Endothelial cell of umbilical vein (primary cell): Measurements from ENCODE around the gene LEAP2. TPM values are rescaled to one million over a fixed set of nuclear protein-coding genes. Genes with fewer than 3 reads are reported as not detected.

Experiments used
- BruUV-seq: library from RNA; stranded (reverse); fragments of 400-500 nt; replicated peaks from 2 replicates; lab custom pipeline; 2021; lab: Mats Ljungman, UMichigan
- CTCF ChIA-PET: fragments of 300-600, 350-600 bp; sonication (Branson Sonifier 250); formaldehyde crosslinking; loops from one replicate; lab custom pipeline; 2021; ENCODE audit warnings: antibody characterized with exemption, inconsistent platforms; lab: Charles Lee
- POLR2A ChIA-PET: fragments of 300-600, 350-600 bp; sonication (Branson Sonifier 250); formaldehyde crosslinking; loops from one replicate; lab custom pipeline; 2021; ENCODE audit warnings: antibody characterized with exemption, inconsistent platforms; lab: Charles Lee
- DNase-seq: peaks from one replicate; pipeline ENCODE4 v3.0.0-alpha.2; 2011; ENCODE audit warnings: low read depth, low spot score
- FAIRE-seq: peaks from 2 replicates; lab custom pipeline; 2011; peaks lifted over from hg19 to GRCh38; lab: Jason Lieb, UNC
- H2AFZ ChIP-seq: 2 replicates; pipeline ENCODE4 v1.6.0; 2012; ENCODE audit warnings: low read depth, low read length, control low read depth, inconsistent platforms
- H3K27ac ChIP-seq: 2 replicates; pipeline ENCODE4 v1.5.1; 2011; ENCODE audit warnings: low read depth, mild to moderate bottlenecking, control low read depth, low read length, moderate library complexity; ENCODE audit not compliant: insufficient read depth
- H3K27me3 ChIP-seq, 2 experiments: 2 replicates each; pipeline versions ENCODE4 v1.6.0 to v1.6.1; 2011; ENCODE audit warnings: low read length in 2 of 2, mixed read lengths in 1 of 2; ENCODE audit not compliant: control insufficient read depth in 2 of 2, insufficient read depth in 2 of 2
- H3K36me3 ChIP-seq, 2 experiments: 2 replicates in 1 of 2; 3 replicates in 1 of 2; pipeline ENCODE4 v1.5.1; 2011; ENCODE audit warnings: low read length in 2 of 2, mild to moderate bottlenecking in 1 of 2, moderate library complexity in 1 of 2; ENCODE audit not compliant: control insufficient read depth in 2 of 2, insufficient read depth in 2 of 2; ENCODE audit errors: extremely low read depth in 1 of 2
- H3K4me1 ChIP-seq: 3 replicates; pipeline ENCODE4 v1.5.1; 2011; ENCODE audit warnings: mild to moderate bottlenecking, low read length; ENCODE audit not compliant: control insufficient read depth, insufficient read depth; ENCODE audit errors: extremely low read depth
- H3K4me2 ChIP-seq: 2 replicates; pipeline ENCODE4 v1.6.1; 2011; ENCODE audit warnings: low read length, control low read depth, mixed read lengths; ENCODE audit not compliant: insufficient read depth
- H3K4me3 ChIP-seq, 3 experiments: fragments of 200-600 bp in 1 of 3; sonication (generic), shearing (Covaris generic) in 1 of 3; replicated peaks in 1 of 3; 2 replicates each; pipeline ENCODE4 v1.5.1; 2011 to 2016; ENCODE audit warnings: control low read depth in 3 of 3, low read length in 3 of 3, mild to moderate bottlenecking in 2 of 3, inconsistent platforms in 1 of 3, low read depth in 1 of 3, moderate library complexity in 1 of 3; ENCODE audit not compliant: insufficient read depth in 1 of 3
- H3K79me2 ChIP-seq: 2 replicates; pipeline ENCODE4 v1.6.0; 2012; ENCODE audit warnings: low read length, inconsistent platforms; ENCODE audit not compliant: control insufficient read depth, insufficient read depth
- H3K9ac ChIP-seq: replicated peaks from 2 replicates; pipeline ENCODE3; 2011; ENCODE audit warnings: low read length, control low read depth; ENCODE audit not compliant: insufficient read depth; ENCODE audit errors: extremely low read depth
- H3K9me1 ChIP-seq: replicated peaks from 3 replicates; pipeline ENCODE4 v1.6.0; 2011; ENCODE audit warnings: mild to moderate bottlenecking, low read length; ENCODE audit not compliant: control insufficient read depth, insufficient read depth; ENCODE audit errors: extremely low read depth
- H3K9me3 ChIP-seq: replicated peaks from 2 replicates; pipeline ENCODE4 v1.5.1; 2012; ENCODE audit warnings: low read length, inconsistent platforms; ENCODE audit not compliant: control insufficient read depth, insufficient read depth
- H4K20me1 ChIP-seq: replicated peaks from 2 replicates; pipeline ENCODE3; 2011; ENCODE audit warnings: mild to moderate bottlenecking, low read length; ENCODE audit not compliant: control insufficient read depth, insufficient read depth; ENCODE audit errors: extremely low read depth
- EZH2 ChIP-seq: IDR thresholded peaks from 2 replicates; pipeline ENCODE4 v1.6.1; 2012; ENCODE audit warnings: borderline replicate concordance, low read depth, mild to moderate bottlenecking, moderate library complexity, low read length, inconsistent platforms; ENCODE audit not compliant: severe bottlenecking
- FOS ChIP-seq: IDR thresholded peaks from 2 replicates; pipeline ENCODE4 v1.6.1; 2011; ENCODE audit warnings: mild to moderate bottlenecking, low read length, moderate library complexity, borderline replicate concordance; ENCODE audit not compliant: insufficient read depth
- GATA2 ChIP-seq: IDR thresholded peaks from 2 replicates; pipeline ENCODE4 v1.7.0; 2011; ENCODE audit warnings: low read depth, mild to moderate bottlenecking, moderate library complexity, mixed read lengths, low read length; ENCODE audit not compliant: insufficient read length, insufficient read depth
- JUN ChIP-seq: IDR thresholded peaks from 2 replicates; pipeline ENCODE4 v1.6.1; 2011; ENCODE audit warnings: borderline replicate concordance, low read depth; ENCODE audit not compliant: insufficient read length, insufficient read depth
- MYC ChIP-seq: IDR thresholded peaks from one replicate; pipeline ENCODE4 v1.6.1; 2011; ENCODE audit warnings: mild to moderate bottlenecking, low read depth, low read length
- POLR2A ChIP-seq: IDR thresholded peaks from 2 replicates; pipeline ENCODE4 v1.6.1; 2012; ENCODE audit warnings: low read depth, mild to moderate bottlenecking, control low read depth, low read length
- POLR2AphosphoS5 ChIP-seq: IDR thresholded peaks from 2 replicates; pipeline ENCODE4 v1.6.1; 2012; ENCODE audit warnings: low read depth, mild to moderate bottlenecking, control low read depth, low read length, moderate library complexity; ENCODE audit not compliant: insufficient read depth
- dilution Hi-C: fragments of 300-500 bp; cut with MboI; formaldehyde crosslinking; loops from one replicate; pipeline ENCODE4 v1.15.0; 2019; ENCODE audit warnings: low sequenced_read_pairs; ENCODE audit not compliant: extremely low pct_ligation_motif_present
- intact Hi-C: fragments of 100-400 bp; cut with micrococcal nuclease; formaldehyde crosslinking; loops from one replicate; pipeline ENCODE4 v1.10.0; 2022
- polyA plus RNA-seq, 4 experiments: library from polyadenylated mRNA; depleted of rRNA in 3 of 4; stranded (reverse) in 3 of 4; unstranded in 1 of 4; fragments of >200 nt; gene quantifications; 2 replicates each; pipeline versions ENCODE4 v1.2.1 to v1.2.3, GENCODE V29; 2011 to 2012; ENCODE audit warnings: missing spikeins in 1 of 4
- total RNA-seq: library from RNA; stranded (reverse); gene quantifications from 2 replicates; pipeline ENCODE4 v1.2.3, GENCODE V29; 2021
- TF ChIP-seq, protein P1 (sequence below): IDR thresholded peaks from 2 replicates; pipeline ENCODE4 v1.6.1; 2011; ENCODE audit not compliant: insufficient read depth, insufficient read length
- TF ChIP-seq, protein P2 (sequence below), 2 donors: IDR thresholded peaks; 1 replicate in 1 of 2; 2 replicates in 1 of 2; pipeline ENCODE4 v1.5.1; 2011; ENCODE audit warnings: low read length in 2 of 2, mild to moderate bottlenecking in 2 of 2, moderate library complexity in 2 of 2, control low read depth in 1 of 2, inconsistent platforms in 1 of 2, low read depth in 1 of 2; ENCODE audit not compliant: insufficient read depth in 1 of 2; ENCODE audit errors: extremely low read depth in 1 of 2

LEAP2 gene
- total and polyA plus RNA-seq, 2 donors (not counting 3 experiments of a cell fraction or from before 2014, with no cell fraction given), result 0.37 to 0.40 TPM

DNA sequence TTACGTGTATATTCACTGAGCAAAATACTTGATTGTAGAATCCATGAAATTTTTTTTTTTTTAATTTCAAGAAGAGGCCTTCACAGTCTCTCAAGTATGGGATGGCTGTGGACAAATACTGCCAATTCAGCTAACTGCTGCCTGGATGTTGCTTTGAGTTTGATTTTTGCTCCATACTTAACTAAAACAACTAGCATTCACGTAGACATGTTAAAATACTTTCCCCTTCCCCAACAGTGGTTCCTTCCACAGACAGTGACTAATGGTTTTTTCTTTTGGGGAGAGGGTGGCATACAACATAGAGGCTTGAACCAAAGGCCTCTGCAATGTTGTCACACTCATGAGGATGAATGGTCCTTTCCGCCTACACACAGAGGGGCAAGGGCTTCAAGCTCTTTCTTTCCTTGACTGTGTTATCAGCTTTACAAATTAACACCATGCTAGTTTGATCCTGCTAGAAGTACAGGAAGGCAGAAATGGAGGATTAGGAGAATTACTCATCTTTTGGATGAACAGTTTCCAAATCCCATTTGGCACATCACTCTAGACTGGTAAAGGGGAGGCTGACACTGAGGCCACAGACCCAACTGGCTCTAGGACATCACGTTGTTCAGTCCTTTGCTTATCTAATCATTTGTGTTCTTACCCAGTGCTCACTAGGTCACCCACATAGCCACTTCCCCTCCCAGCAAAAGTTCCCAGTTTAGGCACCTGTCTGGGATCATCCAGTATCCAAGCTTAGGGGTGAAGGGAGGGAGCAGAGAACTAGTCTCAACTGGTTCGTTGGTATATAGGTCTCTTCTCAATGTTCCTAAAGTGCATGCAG lies 1.8 kb upstream of the LEAP2 start:
- dilution Hi-C loops, result no loop called here

More for the DNA sequence above, 1.8 kb upstream of the LEAP2 start:
- Histone ChIP-seq H3K4me2 (no peak overlapping the region), H3K27ac (no peak overlapping the region), H3K9ac (no peak overlapping the region), H3K9me1 (no peaks in the 10 kb centered on the region), H3K36me3 (peaks cover 2 to 3% of the 10 kb centered on the region in 2 experiments), H3K9me3 (no peaks in the 10 kb centered on the region), H2AFZ (no peak overlapping the region), H3K79me2 (peaks cover 10% of the 10 kb centered on the region), H3K4me1 (peaks cover 8% of the 10 kb centered on the region), H3K27me3 (no peaks in the 10 kb centered on the region), H3K4me3 (no peak overlapping the region), H4K20me1 (no peaks in the 10 kb centered on the region)
- DNase-seq (no peak), FAIRE-seq (no peak)
- POLR2A ChIA-PET, result interaction anchor here (0.6 kb wide), 1 partner anchor 91 kb away, joined by 5 read pairs; no protein-coding TSS in a partner anchor
- CTCF ChIA-PET, result interaction anchor here (1.3 to 3.3 kb wide), 3 partner anchors 12 to 42 kb away, joined by 5 to 16 read pairs (median 8); partner anchors contain the start of gene SHROOM1
- BruUV-seq, result no TSS peak
- TF ChIP-seq POLR2AphosphoS5, result no peak
- TF ChIP-seq GATA2, result no peak
- no peak for TF ChIP-seq EZH2
- TF ChIP-seq, protein P1, sequence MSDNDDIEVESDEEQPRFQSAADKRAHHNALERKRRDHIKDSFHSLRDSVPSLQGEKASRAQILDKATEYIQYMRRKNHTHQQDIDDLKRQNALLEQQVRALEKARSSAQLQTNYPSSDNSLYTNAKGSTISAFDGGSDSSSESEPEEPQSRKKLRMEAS, result no peak
- TF ChIP-seq, protein P2, sequence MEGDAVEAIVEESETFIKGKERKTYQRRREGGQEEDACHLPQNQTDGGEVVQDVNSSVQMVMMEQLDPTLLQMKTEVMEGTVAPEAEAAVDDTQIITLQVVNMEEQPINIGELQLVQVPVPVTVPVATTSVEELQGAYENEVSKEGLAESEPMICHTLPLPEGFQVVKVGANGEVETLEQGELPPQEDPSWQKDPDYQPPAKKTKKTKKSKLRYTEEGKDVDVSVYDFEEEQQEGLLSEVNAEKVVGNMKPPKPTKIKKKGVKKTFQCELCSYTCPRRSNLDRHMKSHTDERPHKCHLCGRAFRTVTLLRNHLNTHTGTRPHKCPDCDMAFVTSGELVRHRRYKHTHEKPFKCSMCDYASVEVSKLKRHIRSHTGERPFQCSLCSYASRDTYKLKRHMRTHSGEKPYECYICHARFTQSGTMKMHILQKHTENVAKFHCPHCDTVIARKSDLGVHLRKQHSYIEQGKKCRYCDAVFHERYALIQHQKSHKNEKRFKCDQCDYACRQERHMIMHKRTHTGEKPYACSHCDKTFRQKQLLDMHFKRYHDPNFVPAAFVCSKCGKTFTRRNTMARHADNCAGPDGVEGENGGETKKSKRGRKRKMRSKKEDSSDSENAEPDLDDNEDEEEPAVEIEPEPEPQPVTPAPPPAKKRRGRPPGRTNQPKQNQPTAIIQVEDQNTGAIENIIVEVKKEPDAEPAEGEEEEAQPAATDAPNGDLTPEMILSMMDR (IDR thresholded peaks at IDR 0.05; ENCODE audit: extremely low read depth in 1 of 2, insufficient read depth in 1 of 2, low read depth in 1 of 2, low read length in 2 of 2), result no peak
- no peak for TF ChIP-seq FOS
- TF ChIP-seq POLR2A, result no peak
- TF ChIP-seq MYC, result no peak
- TF ChIP-seq JUN, result no peak
- intact Hi-C loops, result no loop called here
